ENCODE measurements around the gene PHLDA3.

Gene PHLDA3

DNA sequence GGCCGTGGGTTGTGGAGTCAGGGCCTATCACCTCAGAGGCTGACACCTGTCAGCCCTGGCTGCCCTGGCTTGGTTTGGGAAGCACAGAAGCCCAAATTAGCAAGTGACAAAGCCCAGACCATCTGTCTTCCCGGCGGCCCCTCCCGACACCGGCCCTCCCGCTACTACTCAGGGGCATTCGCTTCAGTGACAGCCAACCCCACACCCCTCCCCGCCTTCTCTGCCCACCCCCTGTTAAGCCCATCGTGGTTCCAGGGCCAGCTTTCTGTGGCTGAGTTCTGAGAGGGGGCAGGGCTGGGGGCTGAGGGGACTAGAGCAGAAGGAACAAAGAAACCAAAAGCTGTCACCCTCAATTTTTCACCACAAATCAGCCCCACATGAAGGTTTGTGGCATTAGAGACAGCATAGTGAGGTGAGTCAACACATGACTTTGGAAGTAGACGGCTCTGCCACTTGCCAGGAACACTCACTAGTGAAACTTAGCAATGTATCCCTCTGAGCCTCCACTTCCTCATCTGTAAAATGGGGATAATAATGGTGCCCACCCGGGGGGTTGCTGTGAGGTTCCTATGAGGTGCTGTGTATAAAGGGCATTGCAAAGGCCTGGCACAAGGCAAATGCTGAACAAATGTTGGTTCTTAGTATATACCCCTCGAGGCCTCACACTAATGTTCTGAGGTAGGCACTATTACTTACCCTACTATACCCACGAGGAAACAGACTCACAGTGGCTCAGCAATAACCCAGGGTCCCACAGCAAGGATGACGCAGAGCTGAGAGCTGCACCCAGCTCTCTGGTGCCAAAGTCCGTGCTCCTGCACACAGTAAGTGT, 42.3 kb downstream of the PHLDA3 start:
- no peak for DNase-seq

DNA sequence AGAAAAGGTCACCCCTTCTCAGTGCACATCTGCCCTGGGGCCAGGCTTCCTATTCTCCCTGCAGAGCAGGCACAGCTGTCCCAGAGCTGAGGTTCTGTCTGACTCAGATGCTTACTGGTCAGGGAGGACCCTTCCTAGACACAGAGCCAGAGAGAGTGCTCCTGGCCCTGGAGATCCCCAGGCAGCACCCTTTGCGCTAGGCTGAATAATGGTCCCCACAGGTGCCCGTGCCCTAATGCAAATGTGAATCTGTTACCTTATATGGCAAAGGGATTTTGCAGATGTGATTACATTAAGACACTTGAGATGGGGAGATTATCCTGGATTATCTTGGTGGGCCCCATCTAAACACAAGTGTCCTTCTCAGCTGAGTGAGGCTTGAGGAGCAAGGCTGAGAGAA, 44.8 kb downstream of the PHLDA3 start:
- no peak for DNase-seq

DNA sequence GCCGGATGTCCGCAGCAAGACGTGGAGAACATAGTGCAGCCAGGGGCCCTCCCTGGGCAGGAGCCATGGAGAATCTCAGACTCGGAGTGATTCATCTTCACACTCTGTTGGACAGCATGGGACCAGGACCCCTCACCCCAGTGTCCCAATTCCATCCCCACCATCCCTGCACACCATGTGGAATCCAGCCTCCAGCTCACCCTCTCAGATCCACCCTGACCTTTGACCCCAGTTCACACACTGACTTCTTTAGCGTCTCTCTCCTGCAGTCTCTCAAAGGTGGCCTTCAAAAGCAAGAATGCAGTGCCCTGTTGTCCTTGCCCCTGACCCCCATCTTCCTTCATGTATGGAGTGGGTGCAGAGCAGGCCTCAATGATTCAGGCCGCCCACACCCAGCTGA, 45.3 kb downstream of the PHLDA3 start:
- DNase-seq: no peak

DNA sequence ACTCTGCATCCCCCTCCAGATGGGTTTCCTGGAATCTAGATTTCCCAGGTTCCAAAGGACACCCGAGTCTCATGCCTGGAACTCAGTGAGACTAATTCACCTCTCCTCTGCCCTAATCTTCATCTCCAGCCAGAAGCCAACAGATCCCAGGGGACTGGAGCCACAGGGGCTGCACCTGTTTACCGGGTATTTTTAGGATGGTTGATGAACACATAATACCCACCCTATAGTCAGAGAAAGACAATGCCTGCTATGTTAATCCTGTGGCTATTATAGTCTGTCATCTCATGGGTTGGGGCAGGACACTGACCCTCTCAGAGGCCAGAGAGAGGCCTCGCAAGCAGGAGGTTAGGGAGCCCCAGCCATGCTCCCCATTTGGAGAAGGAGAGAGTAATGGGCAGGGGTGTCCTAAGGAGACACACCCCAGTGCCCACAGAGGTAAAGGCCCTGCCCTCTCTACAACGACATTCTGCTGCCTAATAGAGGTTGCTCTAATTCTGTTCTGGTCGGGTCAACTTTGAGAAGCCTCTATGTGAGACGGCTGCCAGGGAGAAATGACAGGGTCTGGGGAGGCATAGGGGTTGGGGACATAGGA, 46.5 kb downstream of the PHLDA3 start:
- DNase-seq: no peak

DNA sequence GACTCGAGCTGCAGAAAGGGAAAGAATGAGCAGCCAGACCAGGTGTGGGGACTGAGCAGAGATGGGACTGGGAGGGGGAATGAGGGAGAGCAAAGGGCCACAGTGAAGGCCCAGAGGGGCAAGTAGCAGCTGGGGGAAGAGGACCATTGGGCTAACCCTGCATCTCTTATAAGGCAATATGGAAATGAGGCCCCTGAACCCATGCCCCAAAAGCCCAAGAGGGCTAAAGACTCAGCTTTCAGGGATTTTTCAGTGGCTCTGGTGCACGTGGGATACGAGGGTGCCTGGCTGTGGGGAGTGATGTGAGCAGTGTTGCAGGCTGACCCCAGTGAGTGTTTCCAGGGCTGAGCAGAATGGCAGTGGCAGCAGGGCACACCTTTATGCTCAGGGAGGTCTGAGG, 47.0 kb downstream of the PHLDA3 start:
- no peak for DNase-seq

DNA sequence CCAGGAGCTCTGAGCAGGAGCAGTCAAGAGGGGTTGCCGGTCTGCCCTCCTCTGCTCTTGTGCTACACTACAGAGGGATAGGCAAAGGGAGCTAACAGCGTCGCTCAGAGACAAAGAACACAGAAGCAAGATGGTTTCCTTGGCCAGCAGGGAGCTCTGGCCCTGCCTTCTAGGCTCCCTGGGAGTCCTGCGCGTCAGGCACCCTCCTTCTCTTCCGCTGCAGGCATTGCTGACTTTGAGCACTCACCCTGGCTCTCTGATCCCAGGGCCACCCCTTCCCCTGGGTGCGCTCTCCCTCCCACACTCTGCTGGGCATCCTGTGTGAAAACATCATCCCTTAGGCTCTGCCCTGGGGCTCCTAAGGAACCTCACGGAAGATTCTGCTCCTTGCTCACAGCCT, 47.9 kb downstream of the PHLDA3 start:
- no peak for DNase-seq

DNA sequence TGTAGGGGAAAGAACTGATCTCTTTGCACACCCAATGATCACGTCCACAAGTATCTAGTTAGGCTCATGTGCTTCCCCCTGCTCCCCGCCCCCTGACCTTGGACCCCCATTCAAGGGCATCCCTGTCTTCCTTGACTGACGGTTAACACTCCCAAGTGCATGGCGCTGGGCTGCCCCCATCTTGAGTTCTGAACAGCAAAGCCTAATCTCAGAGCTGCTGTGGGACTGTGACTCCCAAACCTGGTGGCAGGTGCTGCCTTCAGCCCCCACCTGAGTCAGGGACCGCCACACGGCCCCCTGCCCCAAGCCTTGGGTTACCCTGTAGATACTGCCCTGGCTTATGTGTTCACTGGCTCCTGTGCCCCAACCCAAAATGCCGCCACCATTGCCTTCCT, 48.4 kb downstream of the PHLDA3 start:
- DNase-seq: no peak

DNA sequence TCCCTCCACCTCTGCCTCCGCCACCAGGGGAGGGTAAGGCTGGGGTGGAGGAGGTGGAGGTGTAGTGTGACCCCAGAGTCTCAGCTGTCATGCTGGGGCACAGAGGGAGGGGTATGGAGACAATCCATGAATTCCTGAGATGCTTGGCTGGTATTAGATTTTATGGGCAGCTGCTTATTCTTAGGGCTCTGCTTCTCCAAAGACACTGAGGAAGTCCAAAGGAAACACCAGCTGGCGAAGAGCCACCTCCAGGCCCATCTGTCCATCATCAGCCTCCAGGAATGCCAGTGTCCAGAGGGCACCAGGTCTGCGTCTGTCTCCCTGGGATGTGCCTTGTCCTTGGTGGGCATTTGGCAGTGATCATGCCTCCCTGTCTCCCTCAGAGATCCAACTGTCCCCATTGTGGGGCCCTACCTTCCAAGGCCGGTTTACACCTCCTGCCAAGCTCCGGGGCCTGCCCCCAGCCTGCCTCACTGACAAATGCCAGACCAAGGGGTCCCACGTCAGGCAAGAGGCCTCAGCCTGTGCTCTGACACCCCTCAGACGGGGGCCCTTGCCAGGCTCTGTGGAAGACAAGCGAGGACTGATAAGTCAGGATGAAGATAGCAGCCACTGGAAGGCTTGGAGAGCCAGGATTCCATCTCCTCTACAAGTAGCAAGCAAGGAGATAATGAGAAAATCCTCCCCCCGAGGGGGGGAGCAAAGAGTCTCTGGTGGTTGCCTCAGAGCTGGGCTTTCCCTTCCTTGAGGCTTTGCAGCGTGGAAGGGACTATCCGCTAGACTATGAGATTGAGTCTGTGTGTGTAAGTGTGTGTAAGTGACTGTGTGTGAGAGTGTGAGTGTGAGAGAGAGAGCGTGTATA, 49.0 kb downstream of the PHLDA3 start:
- DNase-seq: no peak

DNA sequence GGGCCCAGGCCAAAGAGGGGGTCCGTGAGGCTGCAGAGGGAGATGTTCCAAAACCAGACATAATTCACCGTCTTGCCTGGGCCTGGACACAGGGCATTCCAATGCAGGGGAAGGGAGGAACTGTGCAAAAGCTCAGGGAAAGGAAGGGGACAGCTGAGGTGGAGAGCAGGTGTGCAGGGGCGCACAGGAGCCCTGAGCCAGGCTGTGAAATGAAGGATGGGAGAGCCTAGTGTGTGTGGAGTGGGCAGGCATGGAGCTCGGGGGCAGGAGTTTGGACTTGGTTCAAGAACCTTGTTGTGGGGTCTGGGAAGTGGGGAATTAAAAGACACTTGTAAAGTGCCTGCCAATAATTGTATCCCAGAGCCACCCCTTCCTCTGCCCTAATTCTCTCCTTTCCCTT, 49.7 kb downstream of the PHLDA3 start:
- no peak for DNase-seq

DNA sequence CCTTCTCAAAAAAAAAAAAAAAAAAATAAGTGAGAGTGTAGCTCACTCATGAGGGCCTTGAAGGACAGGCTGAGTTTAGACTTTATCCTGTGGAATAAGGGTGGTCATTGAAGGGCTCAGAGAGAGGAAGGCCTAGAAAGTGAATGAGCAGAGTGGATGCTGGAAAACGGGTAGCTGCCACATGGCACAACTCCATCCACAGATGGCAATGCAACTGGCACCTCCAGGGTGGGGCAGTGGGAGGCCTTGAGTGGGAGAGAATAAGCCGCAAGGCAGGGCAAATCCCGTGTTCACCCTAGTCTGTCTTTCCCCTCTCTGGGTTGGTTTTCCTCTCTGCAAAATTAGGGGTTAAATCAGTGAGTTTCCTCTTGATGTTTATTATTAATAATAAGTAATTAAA, 50.5 kb downstream of the PHLDA3 start:
- no peak for DNase-seq
